Endothelial cell of umbilical vein (primary cell): ENCODE measurements around the gene OLFML2B.

Source experiments
- EZH2 ChIP-seq: IDR thresholded peaks from 2 replicates; pipeline ENCODE4 v1.6.1; 2012; ENCODE audit warnings: borderline replicate concordance, low read depth, mild to moderate bottlenecking, moderate library complexity, low read length, inconsistent platforms; ENCODE audit not compliant: severe bottlenecking
- FOS ChIP-seq: IDR thresholded peaks from 2 replicates; pipeline ENCODE4 v1.6.1; 2011; ENCODE audit warnings: mild to moderate bottlenecking, low read length, moderate library complexity, borderline replicate concordance; ENCODE audit not compliant: insufficient read depth
- GATA2 ChIP-seq: IDR thresholded peaks from 2 replicates; pipeline ENCODE4 v1.7.0; 2011; ENCODE audit warnings: low read depth, mild to moderate bottlenecking, moderate library complexity, mixed read lengths, low read length; ENCODE audit not compliant: insufficient read length, insufficient read depth
- MYC ChIP-seq: IDR thresholded peaks from one replicate; pipeline ENCODE4 v1.6.1; 2011; ENCODE audit warnings: mild to moderate bottlenecking, low read depth, low read length
- POLR2A ChIP-seq: IDR thresholded peaks from 2 replicates; pipeline ENCODE4 v1.6.1; 2012; ENCODE audit warnings: low read depth, mild to moderate bottlenecking, control low read depth, low read length
- POLR2AphosphoS5 ChIP-seq: IDR thresholded peaks from 2 replicates; pipeline ENCODE4 v1.6.1; 2012; ENCODE audit warnings: low read depth, mild to moderate bottlenecking, control low read depth, low read length, moderate library complexity; ENCODE audit not compliant: insufficient read depth
- TF ChIP-seq, protein P1 (sequence below), 2 donors: IDR thresholded peaks; 1 replicate in 1 of 2; 2 replicates in 1 of 2; pipeline ENCODE4 v1.5.1; 2011; ENCODE audit warnings: low read length in 2 of 2, mild to moderate bottlenecking in 2 of 2, moderate library complexity in 2 of 2, control low read depth in 1 of 2, inconsistent platforms in 1 of 2, low read depth in 1 of 2; ENCODE audit not compliant: insufficient read depth in 1 of 2; ENCODE audit errors: extremely low read depth in 1 of 2

- TF ChIP-seq, protein P1, sequence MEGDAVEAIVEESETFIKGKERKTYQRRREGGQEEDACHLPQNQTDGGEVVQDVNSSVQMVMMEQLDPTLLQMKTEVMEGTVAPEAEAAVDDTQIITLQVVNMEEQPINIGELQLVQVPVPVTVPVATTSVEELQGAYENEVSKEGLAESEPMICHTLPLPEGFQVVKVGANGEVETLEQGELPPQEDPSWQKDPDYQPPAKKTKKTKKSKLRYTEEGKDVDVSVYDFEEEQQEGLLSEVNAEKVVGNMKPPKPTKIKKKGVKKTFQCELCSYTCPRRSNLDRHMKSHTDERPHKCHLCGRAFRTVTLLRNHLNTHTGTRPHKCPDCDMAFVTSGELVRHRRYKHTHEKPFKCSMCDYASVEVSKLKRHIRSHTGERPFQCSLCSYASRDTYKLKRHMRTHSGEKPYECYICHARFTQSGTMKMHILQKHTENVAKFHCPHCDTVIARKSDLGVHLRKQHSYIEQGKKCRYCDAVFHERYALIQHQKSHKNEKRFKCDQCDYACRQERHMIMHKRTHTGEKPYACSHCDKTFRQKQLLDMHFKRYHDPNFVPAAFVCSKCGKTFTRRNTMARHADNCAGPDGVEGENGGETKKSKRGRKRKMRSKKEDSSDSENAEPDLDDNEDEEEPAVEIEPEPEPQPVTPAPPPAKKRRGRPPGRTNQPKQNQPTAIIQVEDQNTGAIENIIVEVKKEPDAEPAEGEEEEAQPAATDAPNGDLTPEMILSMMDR (IDR thresholded peaks at IDR 0.05; ENCODE audit: extremely low read depth in 1 of 2, insufficient read depth in 1 of 2, low read depth in 1 of 2, low read length in 2 of 2): no peak
- TF ChIP-seq EZH2: no peak
- no peak for TF ChIP-seq POLR2A
- no peak for TF ChIP-seq MYC
- no peak for TF ChIP-seq FOS
- no peak for TF ChIP-seq GATA2
- no peak for TF ChIP-seq POLR2AphosphoS5
Observed at GRCh38 chr1:161956097-161956496, 67.6 kb downstream of the OLFML2B start.
